ENCODE measurements around the gene C1QTNF12.
A peak's percentile ranks its signal among the peaks of the same experiment; 100 is the strongest.

The C1QTNF12 gene

GRCh38 chr1:1210726-1211540 lies 35.6 kb downstream of the C1QTNF12 start:
- no peak for DNase-seq

GRCh38 chr1:1208713-1209433 lies 37.6 kb downstream of the C1QTNF12 start:
- peak; percentile 21 for DNase-seq

GRCh38 chr1:1207571-1207892 lies 39.0 kb downstream of the C1QTNF12 start:
- DNase-seq, result no peak

GRCh38 chr1:1206966-1207531 lies 39.5 kb downstream of the C1QTNF12 start:
- DNase-seq, result no peak

- no peak for DNase-seq
These were observed 40.1 kb downstream of the C1QTNF12 start, which contains the start of gene TNFRSF18 for GRCh38 chr1:1206376-1206965. TNFRSF18 (minus strand) TSS chr1:1206592; CDS start chr1:1206571, 21 bp downstream.

GRCh38 chr1:1205769-1206375 lies 40.6 kb downstream of the C1QTNF12 start:
- no peak for DNase-seq

- DNase-seq, result no peak
These were observed 41.3 kb downstream of the C1QTNF12 start for GRCh38 chr1:1204998-1205768.

- DNase-seq, result no peak
These were observed 42.0 kb downstream of the C1QTNF12 start for GRCh38 chr1:1204425-1204920.

- DNase-seq, result no peak
These were observed 42.7 kb downstream of the C1QTNF12 start for GRCh38 chr1:1203561-1204424.

- DNase-seq, result no peak
These were observed 43.5 kb downstream of the C1QTNF12 start for GRCh38 chr1:1202831-1203560.

GRCh38 chr1:1200876-1201810 lies 45.4 kb downstream of the C1QTNF12 start:
- no peak for DNase-seq

- no peak for DNase-seq
These were observed 46.3 kb downstream of the C1QTNF12 start for GRCh38 chr1:1199961-1200875.

GRCh38 chr1:1199141-1199960 lies 47.2 kb downstream of the C1QTNF12 start:
- no peak for DNase-seq

- no peak for DNase-seq
These were observed 47.9 kb downstream of the C1QTNF12 start for GRCh38 chr1:1198423-1199140.

- DNase-seq, result no peak
These were observed 48.7 kb downstream of the C1QTNF12 start for GRCh38 chr1:1197551-1198422.

GRCh38 chr1:1197188-1197500 lies 49.4 kb downstream of the C1QTNF12 start:
- no peak for DNase-seq

Measured in KG1 (cell line).